NOMO-1 treated with DMSO at 0.1 percent for 48 hours (cell line): ENCODE data around the gene MICALL1.
"Not testable (repeated sequence)": the region's sequence is repeated elsewhere in the genome, so short reads cannot be mapped to it uniquely, and the experiment has no call there.

ENCODE experiments used
- DNase-seq: peaks from one replicate; lab custom pipeline; 2025; ENCODE audit not compliant: unreplicated experiment; lab: John Stamatoyannopoulos, UW

MICALL1 gene

DNA sequence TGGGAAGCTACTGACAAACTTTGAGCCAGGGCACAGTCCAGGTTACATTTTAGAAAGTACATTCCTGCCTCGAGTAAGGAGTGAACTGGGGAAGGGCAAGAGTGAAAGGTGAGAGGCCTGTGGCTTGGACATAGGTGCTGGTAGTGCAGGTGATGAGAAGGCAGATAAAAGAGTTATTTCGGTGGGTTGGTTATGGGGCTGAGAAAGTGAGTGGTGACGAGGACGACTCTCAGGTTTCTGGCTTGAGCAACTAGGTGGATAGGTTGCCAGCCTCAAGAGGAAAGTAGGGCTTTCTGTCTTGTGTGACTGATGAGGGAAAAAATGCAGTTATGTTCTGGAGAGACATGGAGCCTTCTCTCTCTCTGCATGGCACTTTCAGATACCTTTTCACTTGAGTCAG lies 51.1 kb downstream of the MICALL1 start:
- no peak for DNase-seq

DNA sequence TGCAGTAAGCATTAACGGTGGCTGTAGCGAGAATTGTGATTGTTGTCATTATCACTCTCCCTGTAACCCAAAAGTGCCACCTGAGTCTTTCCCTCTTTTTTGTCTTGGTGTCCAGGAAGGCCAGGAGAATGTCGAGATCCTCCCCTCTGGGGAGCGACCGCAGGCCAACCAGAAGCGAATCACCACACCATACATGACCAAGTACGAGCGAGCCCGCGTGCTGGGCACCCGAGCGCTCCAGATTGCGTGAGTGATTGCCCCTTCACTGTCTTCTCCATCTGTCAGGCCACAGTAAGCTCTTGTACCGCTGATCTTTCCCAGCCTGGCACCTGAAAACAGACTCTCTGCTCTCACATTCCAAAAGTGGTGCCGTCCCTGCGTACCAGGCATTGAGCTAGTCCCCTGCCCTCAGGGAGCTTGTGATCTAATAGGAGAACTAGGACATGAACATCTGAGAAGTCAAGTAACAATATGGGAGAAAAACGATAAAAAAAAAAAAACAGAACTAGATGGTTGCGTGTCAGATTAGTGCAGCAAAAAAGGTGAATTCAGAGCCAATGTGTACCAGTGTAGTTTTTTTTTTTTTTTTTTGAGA lies 53.2 kb downstream of the MICALL1 start:
- no peak for DNase-seq

DNA sequence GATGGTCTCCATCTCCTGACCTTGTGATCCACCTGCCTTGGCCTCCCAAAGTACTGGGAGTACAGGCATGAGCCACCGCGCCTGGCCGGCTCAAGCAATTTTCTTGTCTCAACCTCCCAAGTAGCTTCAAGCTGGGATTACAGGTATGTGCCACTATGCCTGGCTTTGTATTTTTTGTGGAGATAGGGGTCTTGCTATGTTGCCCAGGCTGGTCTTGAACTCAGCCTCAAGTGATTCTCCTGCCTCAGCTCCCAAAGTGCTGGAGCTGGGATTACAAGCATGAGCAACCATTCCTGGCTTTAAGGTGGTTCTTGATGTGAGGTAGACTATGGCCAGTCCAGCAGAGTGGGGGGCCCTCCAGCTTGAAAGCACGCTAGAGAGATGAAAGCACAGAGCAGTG lies 55.0 kb downstream of the MICALL1 start:
- DNase-seq: no peak

- no peak for DNase-seq
These were observed 60.0 kb downstream of the MICALL1 start for GRCh38 chr22:37965940-37966664.

DNA sequence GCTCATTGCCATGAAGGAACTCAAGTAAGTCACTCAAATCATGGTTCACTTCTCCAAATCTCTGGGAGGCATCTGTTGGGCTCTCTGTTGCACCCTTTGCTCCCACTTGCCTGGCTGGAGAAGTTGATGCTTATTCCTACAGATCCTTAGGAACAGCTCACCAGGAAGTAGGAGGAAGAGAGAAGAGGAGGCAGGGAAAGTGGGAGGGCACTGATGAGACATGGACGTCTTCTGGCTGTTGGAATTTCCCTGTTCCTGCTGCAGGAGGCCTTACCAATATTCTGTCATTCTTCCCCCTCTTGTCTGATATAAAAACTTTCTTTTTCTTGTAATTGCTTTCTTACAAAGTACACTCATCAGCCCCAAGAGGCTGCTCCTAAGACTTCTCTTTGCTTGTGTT lies 61.0 kb downstream of the MICALL1 start:
- no peak for DNase-seq

DNA sequence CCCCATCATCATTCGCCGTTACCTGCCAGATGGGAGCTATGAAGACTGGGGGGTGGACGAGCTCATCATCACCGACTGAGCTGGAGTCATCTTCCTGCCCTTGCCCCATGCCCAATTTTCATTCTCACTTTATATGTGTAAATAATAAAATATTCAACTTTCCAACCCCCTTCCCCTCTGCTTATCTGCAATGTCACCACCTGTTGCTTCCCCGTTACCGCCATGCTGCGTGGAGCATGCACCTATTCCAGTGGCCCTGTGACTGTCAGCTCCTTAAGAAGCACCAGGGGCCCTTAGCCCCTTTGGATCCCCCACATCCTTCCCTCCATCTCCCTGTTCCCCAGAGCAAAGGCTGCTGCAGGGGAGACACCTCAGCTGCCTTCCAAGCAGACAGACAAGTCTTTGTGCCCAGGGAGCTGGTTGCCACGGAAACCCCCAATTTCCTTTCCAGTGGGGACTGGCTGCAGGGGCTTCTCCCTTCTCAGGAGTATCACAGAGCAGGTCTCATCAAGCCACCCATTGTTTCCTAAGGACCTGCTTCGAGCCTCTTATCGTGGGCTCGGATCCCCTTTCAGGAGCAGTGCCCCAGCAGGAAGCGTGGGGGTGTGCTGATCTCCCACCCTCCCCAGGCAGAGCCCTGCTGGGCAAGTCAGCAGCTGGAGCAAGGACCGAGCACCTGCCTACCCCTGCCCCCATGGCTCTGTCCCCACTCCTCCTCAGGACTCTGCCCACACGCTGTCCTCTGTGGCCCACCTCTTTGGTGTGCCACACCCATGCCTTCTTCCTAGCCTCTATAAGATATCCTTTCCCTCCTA lies 61.7 kb downstream of the MICALL1 start:
- DNase-seq: no peak

DNA sequence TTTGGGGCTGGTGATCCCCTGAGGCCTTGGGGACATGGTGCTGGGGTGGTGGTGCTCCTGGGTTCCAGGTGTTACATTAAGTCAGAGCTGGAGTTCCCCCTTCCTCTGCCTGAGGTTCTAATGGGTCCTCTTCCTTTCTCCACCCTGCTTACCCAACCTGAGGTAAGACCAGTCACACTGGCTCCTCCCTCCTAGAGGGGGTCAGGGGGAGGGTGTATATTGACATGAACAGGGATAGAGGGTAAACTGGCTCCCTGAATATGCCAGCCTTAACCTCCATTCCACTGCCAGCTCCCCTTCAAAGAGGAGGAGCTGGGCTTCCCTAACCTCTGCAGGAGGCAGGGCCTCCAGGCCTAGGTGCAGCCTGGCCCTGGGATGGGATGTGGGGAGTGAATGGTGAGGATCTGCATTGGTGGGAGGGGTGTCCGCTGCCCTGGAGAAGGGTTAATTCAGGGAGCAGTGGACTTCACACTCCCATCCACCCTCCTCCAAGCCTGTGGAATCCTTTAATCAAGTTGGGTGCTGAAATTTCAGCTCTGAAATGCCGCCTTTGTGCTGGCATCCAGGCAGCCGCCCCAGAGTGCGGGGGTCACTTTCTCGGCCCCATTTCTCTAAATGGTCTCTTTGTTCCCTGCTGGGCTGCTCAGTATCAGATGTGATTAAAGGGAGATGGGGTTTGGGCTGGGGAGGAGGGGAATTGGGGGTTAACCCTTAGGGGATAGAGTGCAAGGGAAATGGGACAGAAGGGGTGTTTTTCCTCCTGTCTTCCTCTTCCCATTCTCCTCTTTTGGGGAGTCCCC lies 62.6 kb downstream of the MICALL1 start:
- DNase-seq: no peak

DNA sequence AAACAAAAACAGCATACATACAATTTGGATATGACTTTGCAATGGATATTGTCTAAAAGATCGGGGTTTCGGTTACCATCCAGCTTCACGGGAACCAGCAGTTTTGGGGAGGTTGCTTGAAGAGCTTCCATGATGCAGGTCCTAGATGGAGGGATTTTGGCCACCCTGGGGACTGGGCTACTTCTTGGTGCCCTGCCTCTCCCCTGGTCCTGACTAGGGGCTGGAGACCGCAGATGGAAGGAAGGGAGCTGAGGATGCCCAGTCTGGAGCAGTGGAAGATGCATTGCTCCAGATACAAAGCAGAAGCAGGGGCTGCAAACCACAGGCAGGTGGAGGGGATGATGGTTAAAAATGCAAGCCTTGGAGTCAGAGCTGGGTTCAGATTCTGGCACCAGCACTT lies 64.8 kb downstream of the MICALL1 start:
- DNase-seq: no peak

GRCh38 chr22:37971475-37972434 lies 65.7 kb downstream of the MICALL1 start:
- DNase-seq: no peak

GRCh38 chr22:37972527-37972926 lies 66.4 kb downstream of the MICALL1 start:
- no peak for DNase-seq

- DNase-seq: no peak
These were observed 67.4 kb downstream of the MICALL1 start for GRCh38 chr22:37973271-37974170.

DNA sequence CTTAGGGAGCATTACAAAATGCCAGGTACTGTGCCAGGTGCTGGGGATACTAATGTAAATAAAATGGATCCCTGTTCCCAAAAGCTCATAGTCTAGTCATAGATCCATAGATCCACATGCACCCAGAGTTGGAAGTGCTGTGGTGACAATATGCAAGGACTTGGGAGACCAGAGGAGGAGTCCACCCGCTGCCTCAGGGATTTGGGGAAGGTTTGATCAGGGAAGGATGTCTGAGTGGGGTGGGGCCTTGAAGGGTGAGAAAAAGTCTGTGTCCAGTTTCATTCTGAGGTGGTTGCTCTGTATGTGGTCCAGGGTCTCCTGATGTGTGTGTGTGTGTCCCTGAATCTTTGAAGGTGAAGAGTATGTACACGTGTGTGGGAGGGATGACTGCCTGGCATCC lies 69.1 kb downstream of the MICALL1 start:
- DNase-seq: no peak

DNA sequence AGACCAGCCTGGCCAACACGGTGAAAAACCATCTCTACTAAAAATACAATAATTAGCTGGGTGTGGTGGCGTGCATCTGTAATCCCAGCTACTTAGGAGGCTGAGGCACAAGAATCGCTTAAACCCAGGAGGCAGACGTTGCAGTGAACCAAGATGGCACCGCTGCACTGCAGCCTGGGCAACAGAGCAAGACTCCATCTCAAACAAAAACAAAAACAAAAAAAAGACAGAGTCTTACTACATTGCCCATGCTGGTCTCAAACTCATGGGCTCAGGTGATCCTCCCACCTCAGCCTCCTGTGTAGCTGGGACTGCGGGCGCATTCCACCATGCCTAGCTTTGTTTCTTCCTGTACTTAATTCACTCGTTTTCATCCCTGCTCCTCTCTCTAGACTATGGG lies 69.9 kb downstream of the MICALL1 start:
- DNase-seq: not testable (repeated sequence)

DNA sequence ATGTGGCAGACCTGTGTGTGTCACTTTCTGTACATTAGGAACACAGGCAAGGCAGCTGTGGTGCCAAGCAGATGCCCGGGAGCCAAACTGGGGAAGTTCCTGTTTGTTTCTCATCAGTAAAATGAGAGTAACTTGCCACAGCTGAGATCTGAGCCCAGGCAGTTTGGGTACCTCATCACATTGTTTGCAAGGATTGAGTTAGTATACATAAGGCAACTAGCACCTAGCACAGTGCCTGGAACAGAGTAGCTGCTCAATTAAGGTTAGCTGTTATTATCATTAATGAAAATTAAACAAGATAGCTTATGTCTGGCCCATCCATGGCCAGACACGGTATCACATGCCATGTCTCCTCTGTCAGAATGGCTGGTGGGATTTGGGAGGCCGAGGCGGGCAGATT lies 70.5 kb downstream of the MICALL1 start:
- DNase-seq: no peak

DNA sequence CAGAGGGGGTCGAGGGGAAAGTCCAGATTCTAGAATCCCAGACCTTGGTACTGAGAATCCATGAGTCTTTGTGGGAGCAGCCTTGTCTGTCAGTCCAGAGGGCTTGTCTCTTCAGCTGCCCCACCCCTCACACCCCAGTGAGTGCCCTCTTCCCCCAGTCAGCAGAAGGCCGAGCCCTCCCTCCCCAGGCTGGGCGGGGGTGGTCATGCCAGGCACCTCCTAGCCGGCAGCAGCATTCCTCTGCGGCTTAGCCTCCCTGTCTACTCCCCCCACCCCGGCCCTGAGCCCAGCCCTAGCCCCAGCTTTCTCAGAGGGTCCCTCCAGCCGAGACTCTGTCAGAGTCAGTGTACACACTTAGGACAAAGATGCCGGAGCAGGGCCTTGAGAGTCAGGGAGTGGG lies 73.7 kb downstream of the MICALL1 start:
- DNase-seq: no peak

DNA sequence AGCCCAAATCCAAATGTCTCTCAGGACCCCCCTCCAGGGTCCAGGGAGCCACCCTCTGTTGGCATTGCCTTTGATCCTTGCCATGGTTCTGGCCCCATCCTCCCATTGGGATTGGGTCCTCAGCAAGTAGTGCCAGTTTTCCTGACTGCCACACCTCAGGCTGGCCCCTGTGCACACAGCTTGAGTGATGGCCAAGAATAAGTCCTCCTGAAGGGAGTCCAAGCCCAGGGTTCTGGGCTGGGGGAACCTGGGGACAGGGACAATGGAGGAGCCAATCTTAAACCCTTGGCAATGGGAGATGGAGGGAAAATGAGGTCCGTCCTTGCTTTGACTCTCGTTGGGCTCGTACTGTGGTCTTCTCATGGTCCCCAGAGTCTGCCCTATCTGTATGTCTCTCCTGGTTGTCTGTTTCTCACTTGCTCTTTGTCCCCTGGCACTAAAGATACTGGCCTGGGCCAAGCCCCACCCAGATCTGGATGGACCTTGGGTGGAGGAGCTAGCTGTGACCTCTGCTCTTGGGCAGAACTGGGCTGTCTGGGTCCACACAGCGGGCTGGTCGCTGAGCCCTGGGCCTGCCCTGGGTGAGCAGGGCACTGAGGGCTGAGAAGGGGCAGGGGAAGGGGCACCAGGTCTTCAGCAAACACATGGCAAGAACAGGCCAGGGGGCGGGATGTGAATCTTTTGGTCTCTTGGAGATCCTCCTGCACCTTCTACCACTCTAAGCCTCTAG lies 75.3 kb downstream of the MICALL1 start:
- no peak for DNase-seq

DNA sequence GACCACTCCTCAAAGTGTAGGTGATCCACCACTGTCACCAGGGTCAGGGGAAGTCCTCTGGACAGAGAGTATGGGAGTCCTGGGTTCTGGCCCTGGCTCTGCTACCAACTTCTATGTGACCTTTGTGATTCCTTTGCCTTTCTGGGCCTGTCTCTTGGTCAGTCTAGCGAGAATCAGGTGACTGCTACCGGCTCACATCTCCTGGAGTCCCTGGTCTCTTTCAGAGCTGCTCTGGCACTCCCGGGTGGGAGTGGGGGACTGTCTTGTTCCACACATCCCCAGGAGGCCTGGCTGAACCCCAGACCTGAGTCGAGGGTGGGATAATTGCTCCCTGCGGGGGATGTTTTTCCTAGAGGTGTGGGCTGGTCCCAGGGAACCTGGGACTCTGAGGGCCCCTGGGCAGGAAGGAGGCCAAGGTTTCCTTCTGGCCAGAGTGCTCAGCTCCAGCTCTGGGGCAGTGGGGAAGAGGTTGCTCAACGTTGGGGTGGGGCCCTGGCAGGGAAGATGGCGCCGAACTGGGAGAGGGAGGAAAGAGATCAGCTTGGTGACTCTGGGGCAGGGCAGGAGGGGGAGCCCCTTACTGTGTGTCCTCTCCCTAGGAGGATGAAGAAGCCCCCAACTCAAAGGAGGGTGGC lies 76.2 kb downstream of the MICALL1 start:
- DNase-seq: no peak
